Activated T-cell treated with anti-CD3 and anti-CD28 coated beads for 1 hour (primary cell): ENCODE measurements around the gene SHISA6.
"Not testable (repeated sequence)": the region's sequence is repeated elsewhere in the genome, so short reads cannot be mapped to it uniquely, and the experiment has no call there.

Source experiments
- DNase-seq: peaks from one replicate; pipeline ENCODE4 v3.0.0-alpha.2; 2020; ENCODE audit warnings: low read depth

Gene SHISA6

GRCh38 chr17:11267999-11268575 lies 27.1 kb downstream of the SHISA6 start:
- no peak for DNase-seq

- DNase-seq: no peak
Measured at GRCh38 chr17:11269210-11269609, 28.2 kb downstream of the SHISA6 start.

GRCh38 chr17:11272191-11272590 lies 31.2 kb downstream of the SHISA6 start:
- DNase-seq: no peak

- no peak for DNase-seq
Measured at GRCh38 chr17:11273596-11273995, 32.6 kb downstream of the SHISA6 start.

- DNase-seq: no peak
Measured at GRCh38 chr17:11274106-11274505, 33.1 kb downstream of the SHISA6 start.

GRCh38 chr17:11276486-11276885 lies 35.5 kb downstream of the SHISA6 start:
- no peak for DNase-seq

GRCh38 chr17:11278186-11278991 lies 37.4 kb downstream of the SHISA6 start:
- DNase-seq: no peak

GRCh38 chr17:11278992-11279270 lies 37.9 kb downstream of the SHISA6 start:
- no peak for DNase-seq

- DNase-seq: no peak
Measured at GRCh38 chr17:11279776-11280344, 38.8 kb downstream of the SHISA6 start.

- no peak for DNase-seq
Measured at GRCh38 chr17:11282586-11282985, 41.6 kb downstream of the SHISA6 start.

- DNase-seq: no peak
Measured at GRCh38 chr17:11284811-11285210, 43.8 kb downstream of the SHISA6 start.

GRCh38 chr17:11285946-11286345 lies 44.9 kb downstream of the SHISA6 start:
- no peak for DNase-seq

GRCh38 chr17:11287791-11288190 lies 46.8 kb downstream of the SHISA6 start:
- DNase-seq: no peak

- no peak for DNase-seq
Measured at GRCh38 chr17:11290814-11291213, 49.8 kb downstream of the SHISA6 start.

GRCh38 chr17:11292491-11292890 lies 51.5 kb downstream of the SHISA6 start:
- no peak for DNase-seq

- no peak for DNase-seq
Measured at GRCh38 chr17:11293480-11293879, 52.5 kb downstream of the SHISA6 start.

GRCh38 chr17:11294826-11295225 lies 53.8 kb downstream of the SHISA6 start:
- DNase-seq: no peak

GRCh38 chr17:11296994-11297393 lies 56.0 kb downstream of the SHISA6 start:
- DNase-seq: no peak

GRCh38 chr17:11298401-11298800 lies 57.4 kb downstream of the SHISA6 start:
- no peak for DNase-seq

- DNase-seq: no peak
Measured at GRCh38 chr17:11300201-11300600, 59.2 kb downstream of the SHISA6 start.

GRCh38 chr17:11300738-11301137 lies 59.7 kb downstream of the SHISA6 start:
- DNase-seq: no peak

- DNase-seq: not testable (repeated sequence)
Measured at GRCh38 chr17:11301874-11302273, 60.9 kb downstream of the SHISA6 start.

GRCh38 chr17:11302401-11303186 lies 61.6 kb downstream of the SHISA6 start:
- DNase-seq: no peak
